Measurements from ENCODE around the gene RANBP10.

The RANBP10 gene

GRCh38 chr16:67678354-67679023 lies 127.9 kb downstream of the RANBP10 start:
- no peak for DNase-seq (ENCODE audit: low read depth)
- no peak overlapping the region for H3K4me3 ChIP-seq (ENCODE audit: low read length)
- TF ChIP-seq CTCF (conservative IDR thresholded peaks at IDR 0.05; ENCODE audit: low read depth, low read length), result no peak

- TF ChIP-seq CTCF (conservative IDR thresholded peaks at IDR 0.05; ENCODE audit: low read depth, low read length), result no peak
- no peak overlapping the region for H3K4me3 ChIP-seq (ENCODE audit: low read length)
- DNase-seq (ENCODE audit: low read depth), result no peak
Measured at GRCh38 chr16:67677712-67678111, 128.6 kb downstream of the RANBP10 start.

- no peak for DNase-seq (ENCODE audit: low read depth)
- no peak for TF ChIP-seq CTCF (conservative IDR thresholded peaks at IDR 0.05; ENCODE audit: low read depth, low read length)
- no peak overlapping the region for H3K4me3 ChIP-seq (ENCODE audit: low read length)
Measured at GRCh38 chr16:67676939-67677338, 129.4 kb downstream of the RANBP10 start.

- TF ChIP-seq CTCF (conservative IDR thresholded peaks at IDR 0.05; ENCODE audit: low read depth, low read length), result no peak
- H3K4me3 ChIP-seq (ENCODE audit: low read length), result no peak overlapping the region
- DNase-seq (ENCODE audit: low read depth), result no peak
Measured at GRCh38 chr16:67676516-67676915, 129.8 kb downstream of the RANBP10 start.

GRCh38 chr16:67675999-67676398 lies 130.4 kb downstream of the RANBP10 start:
- TF ChIP-seq CTCF (conservative IDR thresholded peaks at IDR 0.05; ENCODE audit: low read depth, low read length), result no peak
- H3K4me3 ChIP-seq (ENCODE audit: low read length), result no peak overlapping the region
- DNase-seq (ENCODE audit: low read depth), result no peak

GRCh38 chr16:67675579-67675935 lies 130.8 kb downstream of the RANBP10 start:
- no peak for DNase-seq (ENCODE audit: low read depth)
- no peak overlapping the region for H3K4me3 ChIP-seq (ENCODE audit: low read length)
- TF ChIP-seq CTCF (conservative IDR thresholded peaks at IDR 0.05; ENCODE audit: low read depth, low read length), result no peak

- H3K4me3 ChIP-seq (ENCODE audit: low read length), result no peak overlapping the region
Measured at GRCh38 chr16:67674851-67675578, 131.3 kb downstream of the RANBP10 start.

More at GRCh38 chr16:67674851-67675578, 131.3 kb downstream of the RANBP10 start:
- no peak for TF ChIP-seq CTCF (conservative IDR thresholded peaks at IDR 0.05; ENCODE audit: low read depth, low read length)
- DNase-seq (ENCODE audit: low read depth), result no peak

All from retinal pigment epithelial cell (primary cell).